ENCODE data around the gene MAP3K4. TPM values are rescaled to one million over a fixed set of nuclear protein-coding genes. Genes with fewer than 3 reads are reported as not detected.

The MAP3K4 gene
- total and polyA plus RNA-seq, 2 of the 4 experiments (the other 2 are of a cell fraction) = 11.5 to 20.4 TPM

- no peak overlapping the region for H2AK9ac ChIP-seq (replicated peaks; ENCODE audit: low read depth, low read length, poor library complexity)
- 96% methylated on average over 4 of the region's 7 CpGs; no CpG with 5 or more reads in 1 of the 2 experiments for WGBS, 2 experiments (ENCODE audit: extremely low coverage in 2 of 2, insufficient read length in 1 of 2)
- H2BK15ac ChIP-seq (ENCODE audit: low read depth, low read length) = no peak overlapping the region
- H3K36me3 ChIP-seq (ENCODE audit: control insufficient read depth, insufficient read depth, low read length) = no peaks in the 10 kb centered on the region
- peaks cover 9% of the 10 kb centered on the region for H3K27me3 ChIP-seq (ENCODE audit: control insufficient read depth, insufficient read depth, low read length)
- no peaks in the 10 kb centered on the region for H3K9me3 ChIP-seq (ENCODE audit: control insufficient read depth, insufficient read depth, low read length)
- intact Hi-C loops (cut with micrococcal nuclease) = no loop called here
- no peak overlapping the region for H4K5ac ChIP-seq (ENCODE audit: low read depth, low read length)
- no peak overlapping the region for H2BK20ac ChIP-seq (ENCODE audit: low read depth, low read length)
- ChIA-PET CTCF (no interaction called here), POLR2A (ENCODE audit: unreplicated experiment) (no interaction called here)
- no peaks in the 10 kb centered on the region for H3K4me1 ChIP-seq (ENCODE audit: control insufficient read depth, insufficient read depth, low read length)
- H3K18ac ChIP-seq (ENCODE audit: low read depth, low read length) = no peak overlapping the region
- no peak overlapping the region for H2AFZ ChIP-seq (replicated peaks; ENCODE audit: low read length, poor library complexity)
- no peak overlapping the region for H4K91ac ChIP-seq (ENCODE audit: insufficient read depth, low read depth, low read length)
- BruUV-seq (replicated peaks) = no TSS peak
- no peak overlapping the region for H3K56ac ChIP-seq (ENCODE audit: extremely low read depth, insufficient read depth, low read length)
- H4K8ac ChIP-seq (ENCODE audit: low read depth in 2 of 2, low read length in 2 of 2) = no peak overlapping the region
- ATAC-seq (ENCODE audit: low read depth) (no peak), DNase-seq (no peak)
- no peaks in the 10 kb centered on the region for H3K9me1 ChIP-seq (ENCODE audit: insufficient read depth, low read length)
- TF ChIP-seq FOS (IDR thresholded peaks at IDR 0.05; ENCODE audit: low read depth, low read length) = no peak
- TF ChIP-seq NFE2L2 (IDR thresholded peaks at IDR 0.05; ENCODE audit: low read depth, low read length) = no peak
- no peak for TF ChIP-seq CEBPB (IDR thresholded peaks at IDR 0.05; ENCODE audit: low read depth, low read length)
- no peak for TF ChIP-seq MAZ (IDR thresholded peaks at IDR 0.05; ENCODE audit: borderline replicate concordance, low read depth, low read length)
- TF ChIP-seq CTCF (conservative IDR thresholded peaks at IDR 0.05; ENCODE audit: low read depth, low read length) = no peak
- TF ChIP-seq RCOR1 (IDR thresholded peaks at IDR 0.05; ENCODE audit: insufficient replicate concordance, low read length) = no peak
- no peak for TF ChIP-seq SMC3 (IDR thresholded peaks at IDR 0.05; ENCODE audit: low read depth, low read length)
- TF ChIP-seq MXI1 (IDR thresholded peaks at IDR 0.05; ENCODE audit: borderline replicate concordance, low read depth, low read length) = no peak
- no peak for TF ChIP-seq RAD21 (IDR thresholded peaks at IDR 0.05; ENCODE audit: low read length)
- TF ChIP-seq CHD1 (IDR thresholded peaks at IDR 0.05; ENCODE audit: low read depth, low read length) = no peak
- no peak for TF ChIP-seq MAFK (IDR thresholded peaks at IDR 0.05; ENCODE audit: low read depth, low read length)
- no peak for TF ChIP-seq POLR2A (IDR thresholded peaks at IDR 0.05; ENCODE audit: low read depth, low read length)
- no peak for TF ChIP-seq RFX5 (IDR thresholded peaks at IDR 0.05; ENCODE audit: low read depth, low read length)
- no peak for TF ChIP-seq USF2 (IDR thresholded peaks at IDR 0.05; ENCODE audit: low read depth, low read length)
- TF ChIP-seq BHLHE40 (IDR thresholded peaks at IDR 0.05; ENCODE audit: low read depth, low read length) = no peak
- no peak for TF ChIP-seq ELK1 (IDR thresholded peaks at IDR 0.05; ENCODE audit: borderline replicate concordance, low read depth, low read length)
- no peak overlapping the region for H3K4me3 ChIP-seq (ENCODE audit: insufficient read depth, low read depth, low read length)
- H2BK5ac ChIP-seq (ENCODE audit: low read depth, low read length, poor library complexity, severe bottlenecking) = no peak overlapping the region
- dilution Hi-C loops (cut with HindIII; ENCODE audit: low sequenced_read_pairs, unreplicated experiment) = no loop called here
- no peak overlapping the region for H2AK5ac ChIP-seq (ENCODE audit: low read depth, low read length)
- no peaks in the 10 kb centered on the region for H3K79me1 ChIP-seq (ENCODE audit: low read depth in 1 of 2, low read length in 2 of 2)
- no peak overlapping the region for H3K23ac ChIP-seq (ENCODE audit: low read depth, low read length)
- no peak overlapping the region for H2BK120ac ChIP-seq (ENCODE audit: low read depth, low read length)
- no peak overlapping the region for H3K9ac ChIP-seq (ENCODE audit: low read depth, low read length)
- H4K20me1 ChIP-seq (ENCODE audit: insufficient read depth, low read length) = no peaks in the 10 kb centered on the region
- in situ Hi-C loops (cut with MboI; ENCODE audit: low sequenced_read_pairs) = no loop called here
- no peak overlapping the region for H3K4me2 ChIP-seq (ENCODE audit: low read depth, low read length)
- no peak overlapping the region for H3K4ac ChIP-seq (ENCODE audit: low read depth, low read length)
- H3K27ac ChIP-seq (ENCODE audit: insufficient read depth, low read length) = no peak overlapping the region
- no peak overlapping the region for H3K14ac ChIP-seq (replicated peaks; ENCODE audit: low read depth, low read length)
These were observed 31.7 kb upstream of the MAP3K4 start for GRCh38 chr6:160959726-160960435.
